Inferior parietal cortex (tissue), 1 donor: ENCODE results near the gene MAML3.

Experiments
- DNase-seq: peaks from one replicate; pipeline ENCODE4 v3.0.0-alpha.2; 2016; ENCODE audit errors: extremely low spot score

MAML3 gene

GRCh38 chr4:140126261-140126660 is 27.7 kb downstream of the MAML3 start:
- no peak for DNase-seq

DNA sequence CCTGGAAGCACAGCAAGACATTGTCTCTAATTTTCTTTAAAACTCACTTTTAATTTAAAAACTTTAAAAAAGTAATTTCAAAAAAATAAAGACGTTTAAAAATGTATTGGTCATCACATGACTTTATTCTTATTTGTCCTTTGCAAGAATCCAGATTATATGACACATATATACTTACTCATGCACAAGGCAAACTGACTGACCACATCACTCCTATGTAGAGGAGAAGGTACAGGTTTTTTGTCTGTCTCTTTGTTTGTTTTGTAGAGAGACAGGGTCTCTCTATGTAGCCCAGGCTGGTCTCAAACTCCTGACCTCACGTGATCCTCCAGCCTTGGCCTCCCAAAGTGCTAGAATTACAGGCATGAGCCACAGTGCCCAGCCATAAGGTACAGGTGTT is 28.6 kb downstream of the MAML3 start:
- DNase-seq, result no peak

- DNase-seq, result no peak
Measured at GRCh38 chr4:140123666-140124377, 30.2 kb downstream of the MAML3 start.

DNA sequence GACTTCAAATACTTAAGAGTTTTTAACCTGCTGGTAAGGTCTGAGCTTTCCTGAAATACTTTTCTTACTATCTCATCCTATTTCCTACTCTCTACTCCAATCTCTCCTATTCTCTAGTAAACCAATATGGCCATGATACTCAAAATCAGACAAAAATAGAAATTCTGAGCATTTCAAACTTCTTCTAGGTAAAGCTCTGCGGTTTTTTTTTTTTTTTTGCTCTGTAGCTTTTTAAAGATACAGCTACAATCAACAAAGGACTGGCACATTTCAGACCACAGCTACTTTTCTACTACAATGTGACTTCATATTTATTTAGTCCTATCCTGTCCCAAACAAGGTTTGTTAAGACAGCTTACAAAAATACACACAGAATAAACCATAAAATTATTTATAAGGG is 31.1 kb downstream of the MAML3 start:
- no peak for DNase-seq

DNA sequence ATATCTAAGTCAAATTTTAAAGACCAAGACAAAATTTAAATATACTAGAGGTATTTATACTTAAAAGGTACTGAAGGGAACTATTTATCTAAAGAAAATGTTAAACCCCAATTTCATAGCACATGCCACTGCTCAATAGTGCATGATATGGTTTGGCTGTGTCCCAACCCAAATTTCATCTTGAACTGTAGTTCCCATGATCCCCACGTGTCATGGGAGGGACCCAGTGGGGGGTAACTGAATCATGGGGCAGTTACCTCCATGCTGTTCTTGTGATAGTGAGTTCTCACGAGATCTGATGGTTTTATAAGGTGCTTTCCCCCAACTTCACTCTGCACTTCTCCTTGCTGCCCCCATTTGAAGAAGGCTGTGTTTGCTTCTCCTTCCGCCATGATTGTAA is 32.3 kb downstream of the MAML3 start:
- no peak for DNase-seq

DNA sequence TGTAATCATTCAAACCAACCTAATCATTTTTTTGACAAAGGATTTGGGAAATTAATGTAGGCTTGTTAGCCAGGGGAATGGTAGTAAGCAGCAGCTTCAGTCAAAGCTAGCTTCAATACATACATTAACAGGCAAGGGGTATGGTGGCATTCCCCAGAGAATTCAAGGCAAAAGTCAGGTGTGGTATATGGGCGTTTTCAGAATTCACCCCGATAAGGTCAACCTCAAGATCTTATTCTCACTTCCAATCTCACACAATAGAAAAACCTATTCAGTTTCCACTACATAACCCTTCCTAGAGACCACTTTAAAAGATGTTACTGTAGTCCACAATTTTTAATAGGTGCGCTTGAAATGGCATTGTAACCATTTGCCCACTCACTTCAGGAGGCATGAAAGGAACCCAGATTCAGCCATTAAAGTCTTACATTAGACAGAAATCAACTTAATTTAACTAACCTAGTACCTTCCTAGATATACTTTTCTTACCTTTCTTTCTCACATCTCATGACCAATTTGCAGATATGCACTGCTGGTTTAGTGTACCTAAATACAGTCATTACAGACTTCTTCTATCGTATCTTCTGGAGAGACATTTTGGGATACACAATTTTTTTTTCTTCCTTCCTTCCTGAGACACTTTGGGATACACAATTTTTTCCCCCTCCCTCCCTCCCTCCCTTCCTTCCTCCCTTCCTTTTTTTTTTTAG is 34.9 kb downstream of the MAML3 start:
- DNase-seq, result no peak

- no peak for DNase-seq
Measured at GRCh38 chr4:140117947-140118346, 36.0 kb downstream of the MAML3 start.

DNA sequence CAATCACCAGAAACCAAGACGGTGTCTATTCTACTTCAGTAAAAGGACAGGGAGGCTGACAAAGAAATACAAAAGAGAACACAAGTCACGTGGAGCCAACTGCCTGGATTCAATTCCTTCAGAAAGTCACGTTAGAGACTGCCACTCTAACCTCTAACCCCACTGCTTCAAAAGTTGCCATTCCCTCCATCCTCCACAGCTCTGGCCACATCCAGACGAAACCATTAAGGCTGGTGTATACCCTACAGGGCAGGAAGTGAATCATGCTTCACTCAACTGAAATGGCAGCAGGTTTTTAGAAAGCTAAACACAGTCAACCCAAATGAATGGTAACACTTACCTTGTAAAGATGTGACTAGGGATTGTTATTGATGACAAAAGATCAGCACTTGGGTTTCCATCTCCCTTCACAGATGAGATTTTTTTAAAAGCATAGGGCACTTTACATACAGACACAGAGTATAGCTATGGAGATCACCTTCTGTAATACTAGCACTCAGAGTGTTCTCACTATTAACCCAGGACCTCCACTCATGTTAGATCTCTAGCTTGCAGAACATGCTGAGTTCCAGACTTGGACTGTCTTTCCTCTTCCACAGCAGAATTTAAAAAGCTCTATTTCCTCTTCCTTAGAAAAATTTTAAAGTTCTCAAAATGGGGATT is 37.4 kb downstream of the MAML3 start:
- DNase-seq, result no peak

DNA sequence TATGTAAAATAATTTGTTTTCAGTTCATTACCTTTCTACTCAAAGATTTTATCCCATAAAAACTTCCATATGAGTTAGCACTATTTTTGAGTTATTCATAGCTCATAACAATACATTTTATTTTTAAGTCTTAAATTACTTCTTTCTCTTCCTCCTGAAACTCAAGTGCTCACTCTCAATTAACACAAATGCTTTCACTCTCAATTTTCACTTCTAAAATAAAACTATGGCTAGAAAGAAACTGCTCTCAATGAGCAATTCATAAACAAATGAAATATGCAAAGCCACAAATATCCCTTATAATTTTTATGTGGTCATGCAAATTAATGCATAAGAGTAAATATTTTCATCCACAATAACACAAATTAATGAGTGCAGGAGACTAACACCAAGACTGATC is 38.8 kb downstream of the MAML3 start:
- DNase-seq, result no peak

DNA sequence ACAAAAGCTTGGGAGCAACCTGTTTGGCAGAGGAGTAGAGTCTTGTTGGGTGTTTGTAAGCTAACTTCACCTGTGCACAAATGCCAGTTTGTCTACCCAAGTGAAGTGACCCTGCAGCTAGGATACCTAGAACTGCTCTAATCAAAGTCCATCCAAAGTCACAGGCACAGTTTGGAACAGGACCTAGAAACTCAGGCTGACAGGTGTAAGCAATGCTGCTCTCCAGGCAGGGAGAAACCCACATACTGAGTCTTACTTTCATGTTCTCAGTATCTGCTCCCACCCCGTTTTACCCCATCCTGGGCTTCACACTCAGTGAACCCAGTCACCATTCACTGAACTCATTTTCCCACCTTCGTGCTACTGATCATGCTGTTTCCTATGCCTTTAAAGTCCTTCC is 40.3 kb downstream of the MAML3 start:
- no peak for DNase-seq

GRCh38 chr4:140112576-140112975 is 41.4 kb downstream of the MAML3 start:
- no peak for DNase-seq

GRCh38 chr4:140111256-140111655 is 42.7 kb downstream of the MAML3 start:
- no peak for DNase-seq

GRCh38 chr4:140110542-140111215 is 43.3 kb downstream of the MAML3 start:
- no peak for DNase-seq

DNA sequence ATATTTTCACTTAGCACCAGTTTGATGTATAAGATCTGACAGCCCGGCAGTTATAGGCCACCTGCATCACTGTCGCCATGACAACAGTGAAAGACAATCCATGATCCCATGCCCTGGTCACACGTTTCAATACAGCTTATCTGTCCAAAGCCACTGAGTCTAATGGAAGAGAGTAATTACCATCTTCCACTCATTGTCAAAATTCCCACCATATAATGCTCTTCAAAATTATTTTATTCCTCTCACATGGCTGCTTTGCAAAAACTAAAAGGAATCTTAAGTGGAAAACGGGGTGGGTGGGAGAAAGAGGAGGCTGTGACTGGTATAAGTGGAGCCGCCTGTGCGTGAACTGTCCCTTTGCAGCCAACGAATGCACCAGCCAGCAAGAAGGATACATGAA is 44.2 kb downstream of the MAML3 start:
- DNase-seq, result no peak

DNA sequence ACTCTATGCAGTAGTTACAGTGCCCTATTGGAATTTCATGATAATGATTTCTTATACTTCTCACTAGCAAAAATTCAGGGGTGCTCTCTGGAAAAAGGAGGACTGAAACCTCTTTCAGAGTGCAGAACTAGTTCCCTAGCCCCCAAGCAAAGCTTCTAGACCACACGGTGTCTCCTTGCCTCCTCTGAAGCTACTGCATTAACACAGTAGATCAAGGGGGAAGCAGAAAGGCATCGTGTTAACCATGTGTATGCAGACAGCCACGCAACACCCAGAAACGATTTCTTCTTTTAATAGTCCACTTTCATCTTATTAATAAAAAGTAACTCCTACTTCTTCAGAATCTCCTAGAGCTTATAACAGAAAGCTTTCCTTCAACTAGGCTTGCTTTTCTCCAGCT is 44.7 kb downstream of the MAML3 start:
- DNase-seq, result no peak

DNA sequence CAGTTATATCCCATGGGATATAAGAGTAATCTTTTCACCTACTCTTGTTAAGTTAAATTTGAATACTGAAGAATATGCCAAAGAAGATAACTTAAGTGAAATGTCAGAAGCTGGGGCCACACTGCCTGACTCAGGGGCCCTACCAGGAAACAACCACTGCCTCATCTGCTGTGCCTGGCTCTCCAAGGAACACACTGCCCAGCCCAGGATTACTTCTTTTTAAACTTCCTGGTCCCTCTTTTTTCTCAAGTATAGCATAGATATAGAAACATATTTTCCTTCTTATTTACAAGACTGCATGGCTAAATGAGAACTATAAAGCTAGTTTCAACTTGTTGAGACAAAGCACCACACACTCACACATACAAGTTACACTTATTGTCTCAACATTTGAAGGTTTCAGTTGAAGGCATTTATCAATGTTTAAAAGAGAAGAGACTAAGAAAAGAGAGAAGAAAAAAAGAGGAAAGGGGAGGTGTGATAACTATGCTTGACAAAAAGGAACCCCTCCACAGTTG is 45.2 kb downstream of the MAML3 start:
- no peak for DNase-seq

GRCh38 chr4:140108243-140108642 is 45.7 kb downstream of the MAML3 start:
- no peak for DNase-seq

DNA sequence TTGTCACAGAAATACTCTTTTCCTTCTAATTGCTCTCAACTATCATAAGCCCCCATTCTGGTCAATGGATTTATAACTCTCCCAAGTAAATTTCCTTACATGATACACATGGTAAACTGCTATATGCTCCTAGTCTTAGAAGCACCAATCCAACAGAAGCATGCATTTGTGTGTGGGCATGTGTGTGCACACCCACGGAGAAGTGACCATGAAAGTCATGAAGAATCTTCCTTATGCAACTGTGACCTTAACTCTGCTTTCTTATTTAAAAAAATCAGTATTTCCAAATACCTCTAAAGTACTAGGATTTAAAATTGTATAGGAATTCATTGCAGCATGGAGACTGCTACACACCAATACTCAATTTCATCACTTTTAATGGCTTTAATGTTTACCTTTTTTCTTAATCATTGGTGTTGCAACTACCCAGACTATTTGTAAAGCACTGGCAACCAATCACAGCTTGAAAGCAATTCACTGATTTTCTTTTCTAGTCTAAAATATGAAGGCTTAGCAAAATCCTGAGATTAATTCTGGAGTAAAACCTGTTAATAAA is 47.6 kb downstream of the MAML3 start:
- no peak for DNase-seq

- DNase-seq, result no peak
Measured at GRCh38 chr4:140105436-140105835, 48.5 kb downstream of the MAML3 start.

DNA sequence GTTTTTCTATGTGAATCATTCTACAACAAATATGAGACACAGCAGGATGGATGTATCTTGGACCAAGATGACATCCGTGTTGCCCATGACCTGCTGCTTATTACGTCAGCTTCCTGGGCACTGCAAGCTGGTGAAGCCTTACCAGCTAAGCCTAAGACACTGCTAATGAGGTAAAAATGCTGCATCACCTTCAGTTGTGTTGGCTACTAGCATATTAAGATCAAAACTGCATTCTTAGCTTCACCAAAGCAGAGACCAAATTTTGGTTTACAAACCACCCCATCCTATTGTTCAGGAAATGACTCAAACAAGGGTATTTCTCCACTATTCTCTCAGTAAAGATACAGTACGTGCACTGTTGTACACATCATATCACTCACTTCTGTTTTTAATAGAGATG is 50.3 kb downstream of the MAML3 start:
- DNase-seq, result no peak

GRCh38 chr4:140102421-140102820 is 51.6 kb downstream of the MAML3 start:
- no peak for DNase-seq

- DNase-seq, result no peak
Measured at GRCh38 chr4:140100771-140101170, 53.2 kb downstream of the MAML3 start.
